SKM-1 (cell line): ENCODE results near the gene SIPA1L3.

Experiments
- DNase-seq: peaks from one replicate; lab custom pipeline; 2025; ENCODE audit not compliant: unreplicated experiment; lab: John Stamatoyannopoulos, UW

The SIPA1L3 gene

GRCh38 chr19:38141108-38141507 is 234.1 kb downstream of the SIPA1L3 start:
- DNase-seq = no peak

DNA sequence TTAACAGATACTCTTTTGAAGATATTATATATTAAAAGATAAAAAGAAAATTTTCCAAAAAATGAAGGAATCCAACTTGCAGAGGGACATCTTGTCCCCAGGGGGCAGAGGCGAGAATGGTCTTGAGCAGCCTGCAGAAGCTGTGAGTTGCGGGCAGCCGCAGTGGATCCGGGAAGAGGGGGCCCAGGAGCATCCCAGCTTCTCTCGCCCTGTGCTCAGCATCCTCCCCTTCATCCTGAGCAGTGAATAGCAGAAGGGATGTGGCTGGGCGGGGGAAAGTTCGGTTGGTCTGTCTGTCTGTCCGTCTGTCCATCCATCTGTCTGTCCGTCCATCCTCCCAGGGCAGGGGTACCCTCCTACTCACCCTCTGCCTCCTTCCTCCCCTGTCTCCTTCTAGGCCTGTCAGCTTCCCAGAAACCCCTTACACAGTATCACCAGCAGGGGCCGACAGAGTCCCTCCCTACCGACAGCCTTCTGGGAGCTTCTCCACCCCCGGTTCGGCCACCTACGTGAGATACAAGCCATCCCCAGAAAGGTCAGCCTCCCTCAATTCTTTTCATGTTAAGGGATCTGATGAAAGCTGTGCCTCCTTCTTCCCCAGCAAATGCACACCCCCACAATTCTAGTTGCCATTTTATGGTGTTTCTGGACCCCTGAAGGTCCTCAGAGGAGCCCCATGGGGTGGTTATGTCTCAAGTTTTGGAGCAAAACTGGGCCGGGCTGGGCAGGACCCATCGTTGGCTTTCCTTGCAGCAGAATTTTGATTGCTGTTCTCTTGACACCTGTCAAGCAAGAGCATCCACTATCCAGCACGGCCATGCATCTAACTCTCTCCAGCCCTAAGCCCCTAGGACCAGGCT is 235.4 kb downstream of the SIPA1L3 start:
- peak; percentile 20 for DNase-seq

DNA sequence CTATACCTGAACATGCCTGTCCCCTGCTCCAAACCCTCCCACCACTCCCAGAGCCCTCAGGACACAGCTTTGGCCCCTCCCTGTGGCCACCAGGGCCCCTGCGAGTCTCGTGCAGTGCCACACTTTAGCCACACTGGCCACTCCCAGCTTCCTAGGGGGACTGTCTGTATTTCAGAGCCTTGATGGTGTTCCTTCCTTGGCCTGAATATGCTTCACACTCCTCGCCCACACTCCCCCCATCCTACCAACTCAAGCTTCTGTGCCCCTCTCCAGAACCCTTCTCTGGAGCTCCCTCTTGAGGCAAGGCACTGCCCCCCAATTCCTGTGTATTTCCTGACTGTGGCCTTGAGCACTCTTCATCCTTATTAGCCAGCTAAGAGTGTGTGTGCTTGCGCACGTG is 236.8 kb downstream of the SIPA1L3 start:
- DNase-seq = no peak

DNA sequence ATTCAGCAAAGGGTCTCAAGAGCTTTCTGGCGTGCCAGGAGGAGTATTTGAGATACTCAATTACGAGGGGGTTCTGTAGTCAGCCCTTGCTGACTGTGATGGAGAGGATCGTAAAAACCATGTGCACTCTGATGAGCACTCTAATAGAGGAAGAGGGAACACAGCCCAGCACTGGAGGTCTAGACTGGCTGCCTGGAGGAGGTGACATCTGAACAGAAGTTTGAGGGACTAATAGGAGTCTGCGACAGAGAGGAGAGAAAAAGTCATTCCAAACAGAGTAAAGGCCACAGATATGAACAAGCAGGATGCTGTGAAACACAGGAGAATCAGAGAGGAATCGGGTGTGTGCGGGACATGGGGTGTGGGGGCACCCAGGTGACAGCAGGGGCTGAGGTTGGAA is 237.7 kb downstream of the SIPA1L3 start:
- no peak for DNase-seq

GRCh38 chr19:38145623-38146022 is 238.6 kb downstream of the SIPA1L3 start:
- no peak for DNase-seq

GRCh38 chr19:38148337-38148736 is 241.3 kb downstream of the SIPA1L3 start:
- no peak for DNase-seq

- no peak for DNase-seq
Measured at GRCh38 chr19:38149661-38150061, 242.7 kb downstream of the SIPA1L3 start.

DNA sequence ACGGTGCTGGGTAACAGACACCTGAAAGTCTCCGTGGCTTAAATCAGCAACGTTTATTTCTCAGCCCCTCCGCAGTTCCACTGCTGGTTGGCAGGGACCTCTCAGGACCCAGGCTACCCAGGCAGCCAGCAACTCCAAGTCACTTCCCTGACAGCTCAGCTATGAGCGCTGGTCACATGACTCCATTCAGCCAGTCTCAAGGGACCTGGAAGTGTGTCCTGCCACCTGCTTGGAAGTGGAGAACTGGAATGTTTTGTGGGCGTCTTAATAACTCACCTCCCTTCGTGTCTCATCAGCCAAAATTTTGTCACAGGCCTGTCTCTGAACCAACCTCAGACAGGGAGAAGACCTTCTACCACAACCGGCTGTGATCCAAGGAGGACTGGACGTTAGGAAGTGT is 244.2 kb downstream of the SIPA1L3 start:
- no peak for DNase-seq

GRCh38 chr19:38152461-38153379 is 245.7 kb downstream of the SIPA1L3 start:
- no peak for DNase-seq

DNA sequence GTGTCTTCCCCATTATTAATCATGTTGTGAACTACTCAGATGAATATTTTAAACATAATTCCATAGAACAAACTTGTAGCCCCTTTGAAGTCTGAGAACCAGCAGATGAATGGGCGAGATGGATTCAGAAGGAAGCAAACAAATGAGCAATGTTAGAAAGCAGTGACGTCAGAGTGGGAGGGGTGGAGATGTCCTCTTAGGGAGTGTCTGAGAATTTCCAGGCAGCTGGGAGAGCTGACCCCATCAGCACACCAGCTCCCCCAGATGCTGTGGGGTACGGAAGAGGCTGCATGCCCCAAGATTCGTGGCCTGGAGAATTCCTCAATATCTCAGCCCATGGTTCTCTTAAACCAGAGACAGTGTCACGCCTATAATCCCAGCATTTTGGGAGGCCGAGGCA is 248.4 kb downstream of the SIPA1L3 start:
- no peak for DNase-seq

GRCh38 chr19:38158730-38159129 is 251.7 kb downstream of the SIPA1L3 start:
- no peak for DNase-seq

DNA sequence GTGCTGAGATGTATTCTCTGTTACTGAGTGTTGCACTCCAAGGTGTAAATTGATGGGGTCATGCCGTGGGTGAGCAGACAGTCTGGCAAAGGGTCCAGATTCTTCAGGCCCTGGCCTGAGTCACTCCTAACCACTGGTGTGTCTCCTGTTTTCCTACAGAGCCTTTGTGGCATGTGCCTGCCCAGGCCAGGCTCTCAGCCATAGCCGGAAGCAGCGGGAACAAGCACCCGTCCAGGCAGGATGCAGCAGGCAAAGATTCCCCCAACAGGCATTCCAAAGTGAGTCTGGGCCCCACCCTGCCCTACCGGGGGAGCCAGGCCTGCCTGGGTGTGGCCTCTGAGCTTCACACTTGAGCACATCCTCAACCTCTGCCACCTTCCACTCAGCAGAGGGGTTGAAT is 255.1 kb downstream of the SIPA1L3 start:
- DNase-seq = no peak

DNA sequence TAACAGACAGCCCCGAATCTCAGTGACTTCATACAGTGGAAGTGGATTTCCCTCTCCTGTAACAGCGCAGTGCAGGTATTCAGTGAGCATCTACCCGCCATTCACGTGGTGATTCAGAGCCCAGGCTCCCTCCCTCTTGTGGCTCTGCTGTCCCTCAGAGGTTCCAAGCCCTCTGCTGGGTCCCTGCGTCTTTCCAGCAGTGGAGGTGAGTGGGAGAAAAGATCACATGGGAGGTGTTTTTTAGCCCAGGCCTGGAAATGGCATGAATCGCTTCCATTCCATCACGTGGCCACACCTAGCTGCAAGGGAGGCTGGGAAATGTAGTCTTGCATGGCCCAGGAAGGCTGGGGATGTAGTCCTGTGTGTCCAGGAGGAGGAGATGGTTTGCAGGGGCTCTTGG is 255.6 kb downstream of the SIPA1L3 start:
- no peak for DNase-seq

GRCh38 chr19:38163419-38164290 is 256.6 kb downstream of the SIPA1L3 start:
- DNase-seq = no peak

GRCh38 chr19:38164526-38164925 is 257.5 kb downstream of the SIPA1L3 start:
- no peak for DNase-seq

- no peak for DNase-seq
Measured at GRCh38 chr19:38165335-38165734, 258.3 kb downstream of the SIPA1L3 start.

DNA sequence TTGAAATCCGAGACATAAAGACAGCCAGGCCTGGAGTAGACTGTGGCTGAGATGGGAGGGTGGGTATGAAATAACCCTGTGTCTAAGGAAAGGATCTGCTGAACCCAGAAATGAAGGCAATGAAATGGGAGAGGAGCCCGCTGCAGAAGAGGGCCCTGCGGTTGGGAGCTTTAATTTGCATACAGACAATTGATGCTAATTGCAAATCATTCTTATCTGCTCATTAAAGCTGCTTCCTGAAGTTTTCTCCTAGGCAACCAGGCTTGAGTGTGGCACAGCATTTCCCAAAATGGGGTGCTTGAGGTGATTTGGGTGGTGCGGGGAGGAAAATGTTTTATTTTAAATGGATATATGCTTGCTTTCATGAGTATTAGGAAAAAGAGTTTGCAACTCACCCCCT is 261.6 kb downstream of the SIPA1L3 start:
- DNase-seq = no peak

DNA sequence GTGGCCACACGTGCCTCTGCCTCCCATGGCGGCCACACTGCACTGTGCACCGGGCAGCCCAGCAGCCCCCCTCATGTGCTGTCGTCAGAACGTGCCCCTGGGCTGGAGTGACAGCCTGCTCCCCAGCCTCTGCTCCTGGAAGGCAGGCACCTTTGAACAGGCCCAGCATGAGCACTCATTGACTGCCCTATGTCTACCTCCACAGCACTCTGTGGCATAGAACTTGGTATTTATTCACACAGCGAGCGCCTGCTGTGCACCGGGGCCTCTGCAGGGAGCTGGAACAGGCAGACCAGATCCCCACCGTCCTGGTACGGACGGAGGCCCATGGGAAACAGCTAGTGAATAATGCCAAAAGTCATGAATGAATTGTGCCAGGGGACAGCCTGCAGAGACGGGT is 263.3 kb downstream of the SIPA1L3 start:
- no peak for DNase-seq

DNA sequence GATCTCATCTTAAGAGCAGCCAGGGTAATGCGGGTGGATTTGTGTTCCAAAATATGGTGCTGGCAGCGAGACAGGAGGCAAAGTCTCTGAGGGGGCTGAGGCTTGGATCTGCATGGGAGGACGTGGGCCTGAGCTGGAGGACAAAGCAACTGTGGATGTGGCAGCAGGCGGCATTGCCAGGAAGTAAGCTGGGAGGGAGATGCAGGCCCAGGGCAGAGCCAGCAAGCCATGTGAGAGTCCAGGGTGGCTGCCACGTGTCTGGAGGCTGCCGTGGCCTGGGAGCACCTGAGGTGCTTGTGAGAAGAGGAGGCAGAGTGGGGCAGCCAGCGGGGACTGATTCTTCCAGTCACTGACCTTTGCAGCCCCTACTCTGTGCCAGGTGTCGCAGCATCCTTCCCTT is 265.0 kb downstream of the SIPA1L3 start:
- DNase-seq = no peak

- no peak for DNase-seq
Measured at GRCh38 chr19:38173291-38174041, 266.5 kb downstream of the SIPA1L3 start.
